ENCODE results near the gene SLC12A1.

The SLC12A1 gene

DNA sequence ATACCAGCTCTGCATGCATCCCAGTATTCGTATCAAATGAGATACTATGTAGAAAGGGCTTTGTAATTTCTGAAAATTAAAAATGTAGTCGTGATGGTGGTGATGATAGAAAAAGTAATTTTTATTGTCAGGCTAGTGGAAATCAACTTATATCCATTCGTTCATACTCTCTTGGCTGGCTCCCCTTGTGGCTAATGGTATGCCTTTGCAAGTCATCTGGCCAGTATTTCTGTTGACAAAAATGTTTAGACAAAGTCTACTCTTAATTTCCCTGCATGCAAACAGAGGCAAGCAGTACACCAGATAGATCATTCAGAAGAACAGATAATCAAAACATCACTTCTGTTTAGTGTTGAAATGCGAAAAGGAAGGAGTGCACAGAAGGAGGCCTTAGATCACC lies 75.6 kb downstream of the SLC12A1 start:
- no peak for ATAC-seq
- TF ChIP-seq ISL1 (CRISPR knock-in tag; IDR thresholded peaks at IDR 0.05) = no peak
- TF ChIP-seq ESRRG (CRISPR knock-in tag; IDR thresholded peaks at IDR 0.05) = no peak
- TF ChIP-seq TOX (CRISPR knock-in tag; IDR thresholded peaks at IDR 0.05; ENCODE audit: borderline replicate concordance) = no peak
- 0 out of 2 replicates have a peak, but pooled peaks have one; percentile 9 for TF ChIP-seq ZNF8 (CRISPR knock-in tag; IDR thresholded peaks at IDR 0.05)
- TF ChIP-seq ARNTL (CRISPR knock-in tag; IDR thresholded peaks at IDR 0.05; ENCODE audit: borderline replicate concordance, low read depth) = no peak
- TF ChIP-seq OSR1 (CRISPR knock-in tag; IDR thresholded peaks at IDR 0.05) = no peak

DNA sequence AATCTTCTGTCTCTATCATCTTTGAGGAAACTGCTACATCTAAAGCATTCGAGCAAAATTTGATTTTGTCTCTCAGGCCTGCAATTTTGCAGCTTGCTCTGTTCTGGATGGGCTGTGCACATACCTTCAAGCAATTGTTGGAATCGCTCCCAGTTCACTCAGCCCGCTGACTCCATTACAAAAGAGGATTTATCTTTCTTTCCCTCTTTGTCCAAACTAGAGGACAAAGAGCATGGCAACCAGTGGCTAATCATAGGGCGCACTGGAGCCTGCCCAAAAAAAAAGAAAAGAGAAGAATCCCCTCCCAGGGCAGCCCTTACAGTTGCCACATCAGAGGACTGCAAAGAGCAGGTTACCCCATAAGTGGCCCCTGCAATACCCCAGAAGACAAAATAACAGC lies 76.1 kb downstream of the SLC12A1 start:
- no peak for ATAC-seq
- TF ChIP-seq TSHZ2 (CRISPR knock-in tag; IDR thresholded peaks at IDR 0.05) = no peak
- TF ChIP-seq ISL1 (CRISPR knock-in tag; IDR thresholded peaks at IDR 0.05) = peak; percentile 45; the same call in 1 of the 2 replicates

- no peak for ATAC-seq
- TF ChIP-seq ARNTL (CRISPR knock-in tag; IDR thresholded peaks at IDR 0.05; ENCODE audit: borderline replicate concordance, low read depth) (no peak), CSRNP3 (CRISPR knock-in tag; IDR thresholded peaks at IDR 0.05) (no peak), ZFP3 (CRISPR knock-in tag; IDR thresholded peaks at IDR 0.05) (no peak), GLIS3 (CRISPR knock-in tag; IDR thresholded peaks at IDR 0.05) (no peak), PATZ1 (CRISPR knock-in tag; IDR thresholded peaks at IDR 0.05; ENCODE audit: borderline replicate concordance) (no peak), ESRRG (CRISPR knock-in tag; IDR thresholded peaks at IDR 0.05) (no peak), CSDC2 (CRISPR knock-in tag; IDR thresholded peaks at IDR 0.05) (no peak)
These were observed 77.5 kb downstream of the SLC12A1 start for GRCh38 chr15:48283396-48284145.

DNA sequence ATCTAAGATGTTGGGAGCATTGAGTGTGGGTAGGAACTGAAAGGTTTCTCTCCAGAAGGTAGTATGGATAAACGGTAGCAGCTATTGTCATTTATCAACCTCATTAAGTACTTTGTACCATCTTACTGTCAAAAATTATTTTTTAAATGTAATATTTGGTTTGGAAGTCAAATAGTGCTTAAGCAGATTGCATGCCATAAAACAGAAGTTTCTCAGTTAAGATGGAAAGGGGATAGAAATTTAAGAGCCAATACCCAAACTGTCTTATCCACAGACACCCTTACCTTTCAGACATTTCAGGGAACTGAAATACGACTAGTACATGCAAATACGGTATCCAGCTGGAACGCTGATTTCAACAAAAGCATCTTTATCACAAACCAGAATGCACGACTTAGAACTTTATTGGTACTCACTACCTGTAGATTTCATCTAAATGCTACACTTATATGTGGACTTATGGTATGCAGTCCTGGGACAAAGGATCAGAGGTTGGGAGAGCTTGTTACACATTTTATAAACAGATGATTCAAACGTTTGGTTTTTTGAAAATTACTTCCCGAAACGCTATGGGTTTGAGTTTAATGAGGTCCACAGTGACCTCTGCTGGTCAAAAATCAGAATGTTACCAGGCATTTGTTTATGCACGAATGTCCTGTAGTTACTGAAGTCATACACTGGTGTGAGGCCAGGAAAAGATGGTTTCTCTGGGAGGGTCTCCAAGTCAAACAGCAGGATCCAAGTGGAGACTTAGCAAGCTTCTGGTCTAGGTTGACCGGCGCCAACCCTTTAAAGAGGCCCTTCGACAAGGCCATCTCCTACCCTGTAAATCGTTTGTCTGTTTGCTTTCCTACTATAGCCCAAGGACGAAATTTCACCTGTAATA lies 79.5 kb downstream of the SLC12A1 start:
- ATAC-seq = peak; percentile 96
- TF ChIP-seq PATZ1 (CRISPR knock-in tag; IDR thresholded peaks at IDR 0.05; ENCODE audit: borderline replicate concordance) = no peak

- no peak for ATAC-seq
- no peak for TF ChIP-seq ZNF565 (CRISPR knock-in tag; conservative IDR thresholded peaks at IDR 0.05; ENCODE audit: low read depth)
- TF ChIP-seq GLIS3 (CRISPR knock-in tag; IDR thresholded peaks at IDR 0.05) = no peak
- no peak for TF ChIP-seq PATZ1 (CRISPR knock-in tag; IDR thresholded peaks at IDR 0.05; ENCODE audit: borderline replicate concordance)
- no peak for TF ChIP-seq ARNTL (CRISPR knock-in tag; IDR thresholded peaks at IDR 0.05; ENCODE audit: borderline replicate concordance, low read depth)
- no peak for TF ChIP-seq ISL1 (CRISPR knock-in tag; IDR thresholded peaks at IDR 0.05)
- TF ChIP-seq CSRNP3 (CRISPR knock-in tag; IDR thresholded peaks at IDR 0.05) = no peak
- TF ChIP-seq BACH2 (CRISPR knock-in tag; IDR thresholded peaks at IDR 0.05; ENCODE audit: borderline replicate concordance) = no peak
- no peak for TF ChIP-seq PPARA (CRISPR knock-in tag; IDR thresholded peaks at IDR 0.05; ENCODE audit: borderline replicate concordance)
- TF ChIP-seq ZNF8 (CRISPR knock-in tag; IDR thresholded peaks at IDR 0.05) = no peak
- TF ChIP-seq TCF4 (CRISPR knock-in tag; IDR thresholded peaks at IDR 0.05; ENCODE audit: borderline replicate concordance) = no peak
- TF ChIP-seq SNAI2 (CRISPR knock-in tag; IDR thresholded peaks at IDR 0.05) = no peak
These were observed 83.5 kb downstream of the SLC12A1 start for GRCh38 chr15:48289628-48290027.
